Peyer's patch (tissue), 4 donors: ENCODE results near the gene SAT1. TPM values are rescaled to one million over a fixed set of nuclear protein-coding genes. Genes with fewer than 3 reads are reported as not detected.

ENCODE experiments used
- DNase-seq, 3 donors: peaks; one replicate each; pipeline ENCODE4 v3.0.0-alpha.2; 2017 to 2019
- H3K27ac ChIP-seq, 4 donors: fragments of 200-600 bp; sonication (generic); one replicate each; pipeline ENCODE4 v1.5.1; 2016 to 2019
- H3K27me3 ChIP-seq, 2 donors: fragments of 200-600 bp; sonication (generic); one replicate each; pipeline ENCODE4 v1.5.1; 2019
- H3K36me3 ChIP-seq, 3 donors: fragments of 200-600 bp; sonication (generic); one replicate each; pipeline ENCODE4 v1.5.1; 2016 to 2019
- H3K4me1 ChIP-seq, 4 donors: fragments of 200-600 bp; sonication (generic); one replicate each; pipeline ENCODE4 v1.5.1; 2016 to 2019
- H3K4me3 ChIP-seq, 4 donors: fragments of 200-600 bp; sonication (generic); 1 replicate in 3 of 4; 2 replicates in 1 of 4; pipeline ENCODE4 v1.5.1; 2016 to 2019; ENCODE audit warnings: mild to moderate bottlenecking in 1 of 4
- H3K9me3 ChIP-seq, 4 donors: fragments of 200-600 bp; sonication (generic); one replicate each; pipeline ENCODE4 v1.5.1; 2016 to 2019; ENCODE audit warnings: mild to moderate bottlenecking in 1 of 4
- CTCF ChIP-seq, 6 experiments: fragments of 450-650 bp in 4 of 6; fragments of 200-600 bp in 2 of 6; sonication (generic) in 1 of 6; IDR thresholded peaks; one replicate each; pipeline ENCODE4 v1.5.1; 2017 to 2019; ENCODE audit warnings: antibody characterized with exemption in 6 of 6, mild to moderate bottlenecking in 3 of 6, moderate library complexity in 1 of 6
- POLR2A ChIP-seq, 2 donors: fragments of 450-650 bp; IDR thresholded peaks; one replicate each; pipeline ENCODE4 v1.5.1; 2017; ENCODE audit warnings: antibody characterized with exemption in 2 of 2, mild to moderate bottlenecking in 2 of 2, moderate library complexity in 2 of 2
- total RNA-seq, 4 donors: library from RNA; depleted of rRNA; stranded (reverse); fragments of >200 nt; gene quantifications; one replicate each; pipeline ENCODE4 v1.1.0, GENCODE V29; 2016

Gene SAT1
- total RNA-seq, 4 donors from 2014 or later, result 796 to 836 (median 832) TPM

GRCh38 chrX:23795221-23795620 is 12.2 kb downstream of the SAT1 start:
- no peak for DNase-seq
- no peak for TF ChIP-seq POLR2A (IDR thresholded peaks at IDR 0.05)
- TF ChIP-seq CTCF (IDR thresholded peaks at IDR 0.05), result no peak
- H3K36me3 ChIP-seq, result no peaks in the 10 kb centered on the region
- H3K27ac ChIP-seq, result no peak overlapping the region
- H3K27me3 ChIP-seq, result no peaks in the 10 kb centered on the region
- H3K4me1 ChIP-seq, result no peaks in the 10 kb centered on the region
- no peak overlapping the region for H3K4me3 ChIP-seq
- no peaks in the 10 kb centered on the region for H3K9me3 ChIP-seq

GRCh38 chrX:23797371-23798128 is 14.6 kb downstream of the SAT1 start:
- Histone ChIP-seq H3K27ac (no peak overlapping the region), H3K9me3 (no peaks in the 10 kb centered on the region), H3K27me3 (no peaks in the 10 kb centered on the region), H3K4me3 (no peak overlapping the region), H3K36me3 (no peaks in the 10 kb centered on the region), H3K4me1 (no peaks in the 10 kb centered on the region)
- TF ChIP-seq POLR2A (IDR thresholded peaks at IDR 0.05) (no peak), CTCF (IDR thresholded peaks at IDR 0.05) (peak in 1 of 6 experiments; percentile 8)
- no peak for DNase-seq

GRCh38 chrX:23799469-23800065 is 16.6 kb downstream of the SAT1 start:
- H3K27ac ChIP-seq, result no peak overlapping the region
- no peaks in the 10 kb centered on the region for H3K27me3 ChIP-seq
- no peak for DNase-seq
- TF ChIP-seq CTCF (IDR thresholded peaks at IDR 0.05) (no peak), POLR2A (IDR thresholded peaks at IDR 0.05) (no peak)
- no peaks in the 10 kb centered on the region for H3K36me3 ChIP-seq
- H3K9me3 ChIP-seq, result no peaks in the 10 kb centered on the region
- no peak overlapping the region for H3K4me3 ChIP-seq
- no peaks in the 10 kb centered on the region for H3K4me1 ChIP-seq

- H3K27me3 ChIP-seq, result no peaks in the 10 kb centered on the region
- DNase-seq, result no peak
- H3K36me3 ChIP-seq, result no peaks in the 10 kb centered on the region
- no peaks in the 10 kb centered on the region for H3K4me1 ChIP-seq
- peak overlapping the region in 2 of 4 donors; percentile 6 to 17 for H3K27ac ChIP-seq
- H3K4me3 ChIP-seq, result no peak overlapping the region
- no peaks in the 10 kb centered on the region for H3K9me3 ChIP-seq
- no peak for TF ChIP-seq POLR2A (IDR thresholded peaks at IDR 0.05)
- no peak for TF ChIP-seq CTCF (IDR thresholded peaks at IDR 0.05)
These were observed 19.5 kb downstream of the SAT1 start for GRCh38 chrX:23802431-23802830.

- Histone ChIP-seq H3K36me3 (no peaks in the 10 kb centered on the region), H3K4me3 (no peak overlapping the region), H3K27me3 (no peaks in the 10 kb centered on the region), H3K4me1 (no peaks in the 10 kb centered on the region), H3K9me3 (no peaks in the 10 kb centered on the region), H3K27ac (peak overlapping the region in 3 of 4 donors; percentile 32 to 71 (median 62))
- no peak for TF ChIP-seq POLR2A (IDR thresholded peaks at IDR 0.05)
- TF ChIP-seq CTCF (IDR thresholded peaks at IDR 0.05), result no peak
- DNase-seq, result no peak
These were observed 21.0 kb downstream of the SAT1 start for GRCh38 chrX:23803931-23804381.
